Measurements from ENCODE around the gene CMSS1. TPM values are rescaled to one million over a fixed set of nuclear protein-coding genes. Genes with fewer than 3 reads are reported as not detected.

Gene CMSS1
- total RNA-seq, 1 experiment from 2014 or later, result 48.9 TPM

DNA sequence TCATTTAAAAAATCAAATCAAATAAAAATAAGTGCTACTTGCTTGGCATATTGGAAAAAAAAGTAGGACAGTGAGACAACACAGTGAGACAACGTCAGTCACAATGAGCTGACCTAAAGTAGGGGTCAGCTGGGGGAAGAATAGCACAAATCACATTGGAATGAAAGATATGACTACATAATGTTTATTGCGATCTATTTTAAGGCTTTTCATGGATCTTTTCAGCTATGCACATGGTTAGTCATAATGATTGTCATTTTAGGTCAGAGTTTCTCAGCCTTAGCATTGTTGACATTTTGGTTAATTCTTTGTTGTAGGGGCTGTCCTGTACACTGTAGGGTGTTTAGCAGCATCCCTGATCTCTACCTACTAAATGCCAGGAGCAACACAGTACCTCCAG is 44.5 kb downstream of the CMSS1 start:
- no peaks in the 10 kb centered on the region for H3K27me3 ChIP-seq
- peaks cover 78% of the 10 kb centered on the region for H3K36me3 ChIP-seq
- peak; percentile 54 for DNase-seq
- no peaks in the 10 kb centered on the region for H3K9me3 ChIP-seq
- no peak overlapping the region for H3K4me3 ChIP-seq

DNA sequence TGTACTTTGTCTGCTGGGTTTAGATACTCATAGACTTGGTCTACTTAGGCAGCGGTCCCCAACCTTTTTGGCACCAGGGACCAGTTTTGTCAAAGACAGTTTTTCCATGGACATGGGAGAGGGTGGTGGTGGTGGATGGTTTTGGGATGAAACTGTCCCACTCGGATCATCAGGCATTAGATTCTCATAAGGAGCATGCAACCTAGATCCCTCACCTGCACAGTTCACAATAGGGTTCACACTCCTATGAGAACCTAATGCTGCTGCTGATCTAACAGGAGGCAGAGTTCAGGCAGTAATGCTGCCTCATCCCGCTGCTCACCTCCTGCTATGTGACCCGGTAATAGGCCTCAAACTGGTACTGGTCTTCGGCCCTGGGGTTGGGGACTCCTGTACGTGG is 45.3 kb downstream of the CMSS1 start:
- Histone ChIP-seq H3K27me3 (no peaks in the 10 kb centered on the region), H3K4me3 (no peak overlapping the region), H3K36me3 (peaks cover 78% of the 10 kb centered on the region), H3K9me3 (no peaks in the 10 kb centered on the region)
- no peak for DNase-seq

DNA sequence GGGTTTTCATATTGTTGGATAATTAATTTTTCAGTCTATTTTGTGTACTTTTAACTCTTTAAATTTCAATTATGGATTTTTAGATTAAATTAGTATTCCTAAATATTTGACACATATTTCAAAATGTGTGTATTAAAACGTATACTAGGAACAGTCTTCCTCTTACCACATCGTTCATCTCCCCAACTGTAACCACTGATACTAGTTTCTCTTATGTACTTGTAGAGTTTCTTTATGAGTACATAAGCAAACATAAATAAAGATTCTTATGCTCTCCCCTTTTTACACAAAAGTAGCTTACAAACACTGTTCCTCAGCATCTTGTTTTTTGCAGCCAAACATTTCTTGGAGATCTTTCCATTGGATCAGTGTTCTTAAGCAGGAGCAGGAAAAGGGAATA is 45.9 kb downstream of the CMSS1 start:
- Histone ChIP-seq H3K9me3 (no peaks in the 10 kb centered on the region), H3K4me3 (no peak overlapping the region), H3K27me3 (no peaks in the 10 kb centered on the region), H3K36me3 (peaks cover 79% of the 10 kb centered on the region)
- no peak for DNase-seq

DNA sequence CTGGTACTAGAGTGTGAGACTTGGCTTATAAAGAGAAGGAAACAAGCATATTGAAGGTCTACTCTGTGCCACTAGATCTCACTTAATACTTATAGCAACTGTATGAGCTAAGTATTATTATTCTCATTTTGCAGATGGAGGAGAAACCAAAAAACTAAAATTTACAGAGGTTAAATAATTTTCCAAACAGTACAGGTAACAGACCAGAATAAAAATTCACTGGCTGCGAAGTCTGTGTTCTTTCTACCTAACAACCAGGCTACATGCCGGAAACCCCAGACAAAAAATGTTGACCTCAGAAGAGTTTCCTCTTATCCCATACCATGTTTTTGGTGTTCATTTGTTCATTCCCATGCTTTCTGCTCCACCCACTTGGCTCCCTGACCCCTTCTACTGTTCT is 46.6 kb downstream of the CMSS1 start:
- no peak for DNase-seq
- Histone ChIP-seq H3K4me3 (no peak overlapping the region), H3K36me3 (peaks cover 83% of the 10 kb centered on the region), H3K9me3 (no peaks in the 10 kb centered on the region), H3K27me3 (no peaks in the 10 kb centered on the region)

DNA sequence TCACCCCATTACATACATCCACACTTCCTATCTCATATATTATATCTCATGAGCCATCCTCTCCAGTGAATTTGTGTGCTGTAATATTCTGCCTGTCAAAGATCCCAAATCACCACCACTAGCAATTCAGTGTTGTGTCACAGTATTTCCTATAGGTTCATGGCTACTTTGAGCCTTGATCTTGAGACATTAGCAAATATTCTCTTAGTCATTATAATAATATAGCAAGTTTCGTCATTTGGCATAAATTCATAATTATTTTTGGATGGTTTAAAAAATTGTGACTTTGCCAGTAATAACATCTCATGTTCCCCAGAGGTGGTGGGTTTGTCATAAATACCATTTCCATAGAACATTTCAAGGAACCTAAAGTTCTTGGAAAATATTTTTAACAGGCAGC is 47.7 kb downstream of the CMSS1 start:
- Histone ChIP-seq H3K27me3 (no peaks in the 10 kb centered on the region), H3K9me3 (no peaks in the 10 kb centered on the region), H3K4me3 (no peak overlapping the region), H3K36me3 (peaks cover 84% of the 10 kb centered on the region)
- DNase-seq, result no peak

DNA sequence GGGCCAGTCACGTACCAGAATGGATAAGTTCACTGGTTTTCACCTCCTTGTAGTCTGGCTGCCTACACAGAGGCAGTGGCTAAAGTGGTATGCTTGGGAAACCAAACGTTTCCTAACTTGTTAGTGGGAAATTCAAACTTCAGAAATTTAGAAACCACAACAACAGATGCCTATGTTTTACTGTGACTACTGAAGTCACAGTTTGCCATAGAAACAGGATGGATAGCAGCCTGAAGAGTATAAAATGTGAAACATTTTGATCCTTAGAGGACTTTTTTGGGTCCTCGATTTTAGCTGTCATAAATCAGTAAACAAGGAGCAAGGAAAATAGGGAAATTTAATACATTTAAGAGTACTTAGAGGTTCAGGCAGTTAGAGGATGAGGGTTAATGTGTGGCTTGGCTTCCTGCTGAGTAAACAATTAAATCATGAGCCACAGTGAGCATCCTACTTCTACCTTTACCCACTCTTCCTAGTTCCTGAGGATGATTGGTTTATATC is 48.6 kb downstream of the CMSS1 start:
- H3K27me3 ChIP-seq, result no peaks in the 10 kb centered on the region
- H3K36me3 ChIP-seq, result peaks cover 84% of the 10 kb centered on the region
- no peaks in the 10 kb centered on the region for H3K9me3 ChIP-seq
- no peak for DNase-seq
- H3K4me3 ChIP-seq, result no peak overlapping the region

DNA sequence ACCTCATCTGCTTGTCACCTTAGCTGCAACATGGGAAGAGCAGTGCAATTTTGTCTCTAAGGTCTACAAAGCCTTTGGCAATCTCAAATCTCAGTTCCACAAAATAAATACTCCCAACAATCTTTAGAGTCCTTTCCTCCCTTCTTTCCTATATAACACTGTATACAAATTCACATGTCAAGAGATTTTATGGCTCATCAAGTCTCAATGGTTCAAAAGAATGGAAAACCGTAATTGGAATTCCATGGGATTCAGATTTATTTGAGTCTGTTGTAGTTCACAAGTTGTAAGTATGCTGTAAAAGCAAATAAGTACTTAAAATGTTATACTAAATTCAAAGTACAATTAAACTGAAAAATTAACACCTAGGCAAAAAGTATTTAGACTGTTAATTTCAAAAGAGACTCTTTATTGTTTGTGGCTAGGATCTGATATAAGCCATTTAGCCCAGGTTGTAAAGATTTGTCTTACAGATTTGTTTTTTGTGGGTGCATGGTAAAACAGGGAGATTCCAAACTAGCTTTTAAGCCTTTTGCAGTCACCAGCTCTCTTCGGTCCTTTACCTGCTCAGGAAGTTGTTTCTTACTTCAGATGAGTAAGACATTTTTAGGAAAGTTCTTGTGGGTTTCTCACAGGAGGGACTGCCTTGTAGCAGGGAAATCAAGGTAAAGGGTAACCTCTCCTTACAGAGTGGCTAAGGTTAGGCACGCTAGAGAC is 50.1 kb downstream of the CMSS1 start:
- Histone ChIP-seq H3K9me3 (no peaks in the 10 kb centered on the region), H3K36me3 (peaks cover 81% of the 10 kb centered on the region), H3K4me3 (no peak overlapping the region), H3K27me3 (no peaks in the 10 kb centered on the region)
- no peak for DNase-seq

DNA sequence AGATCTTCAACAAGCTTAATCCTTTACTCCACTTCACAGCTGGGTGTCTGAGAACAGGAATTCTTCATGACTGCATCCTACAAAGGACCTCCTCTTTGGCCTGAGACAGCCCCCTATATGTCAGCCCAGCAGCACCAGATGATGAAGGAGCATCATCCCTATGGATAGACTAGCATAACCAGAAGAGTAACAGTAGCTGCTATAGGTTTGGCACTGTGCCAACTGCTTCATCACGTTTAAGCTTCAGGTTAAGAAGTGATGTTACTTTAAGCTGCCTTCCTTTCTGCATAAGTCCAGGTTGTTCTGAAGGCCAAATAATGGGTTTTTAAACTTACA is 50.6 kb downstream of the CMSS1 start:
- Histone ChIP-seq H3K9me3 (no peaks in the 10 kb centered on the region), H3K4me3 (no peak overlapping the region), H3K36me3 (peaks cover 79% of the 10 kb centered on the region), H3K27me3 (no peaks in the 10 kb centered on the region)
- DNase-seq, result no peak

DNA sequence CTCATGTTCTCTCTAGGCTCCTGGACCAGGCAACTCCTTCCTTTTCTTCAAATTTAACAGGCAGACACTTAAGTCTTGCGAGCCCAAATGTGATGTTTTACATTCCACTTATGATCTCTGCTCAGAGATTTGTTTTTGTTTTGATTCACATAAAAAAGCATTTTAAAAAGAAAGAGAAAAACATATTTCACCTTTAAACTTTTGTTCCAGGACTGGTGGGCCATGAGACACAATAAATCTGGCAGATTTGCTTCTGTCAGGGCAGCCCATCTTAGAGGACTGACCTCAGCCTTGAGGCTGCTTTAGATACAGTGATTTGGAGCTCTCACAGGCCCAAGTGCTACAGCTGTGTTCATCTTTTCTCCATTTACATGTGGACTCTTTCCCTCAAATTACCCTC is 52.0 kb downstream of the CMSS1 start:
- Histone ChIP-seq H3K27me3 (no peaks in the 10 kb centered on the region), H3K36me3 (peaks cover 76% of the 10 kb centered on the region), H3K4me3 (no peak overlapping the region), H3K9me3 (no peaks in the 10 kb centered on the region)
- no peak for DNase-seq

DNA sequence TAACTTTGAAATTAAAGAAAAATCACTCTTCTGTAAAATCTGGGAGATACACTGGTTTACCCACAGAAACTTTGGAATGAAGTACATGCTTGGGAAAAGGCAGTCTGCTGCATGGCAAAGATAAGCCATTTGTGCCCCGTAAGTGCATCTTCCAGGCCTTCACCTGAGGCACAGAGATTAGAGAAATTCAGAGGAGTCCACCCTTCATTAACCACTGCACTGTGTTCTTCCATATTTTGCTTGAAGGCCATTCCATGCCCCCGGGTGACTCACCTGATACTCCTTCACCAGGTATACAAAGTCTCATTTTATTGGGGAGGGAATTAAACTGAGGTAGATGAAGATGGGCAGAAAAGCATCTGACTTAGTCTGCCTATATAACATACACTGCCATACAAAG is 53.0 kb downstream of the CMSS1 start:
- no peak for DNase-seq
- Histone ChIP-seq H3K9me3 (no peaks in the 10 kb centered on the region), H3K4me3 (no peak overlapping the region), H3K36me3 (peaks cover 67% of the 10 kb centered on the region), H3K27me3 (no peaks in the 10 kb centered on the region)

DNA sequence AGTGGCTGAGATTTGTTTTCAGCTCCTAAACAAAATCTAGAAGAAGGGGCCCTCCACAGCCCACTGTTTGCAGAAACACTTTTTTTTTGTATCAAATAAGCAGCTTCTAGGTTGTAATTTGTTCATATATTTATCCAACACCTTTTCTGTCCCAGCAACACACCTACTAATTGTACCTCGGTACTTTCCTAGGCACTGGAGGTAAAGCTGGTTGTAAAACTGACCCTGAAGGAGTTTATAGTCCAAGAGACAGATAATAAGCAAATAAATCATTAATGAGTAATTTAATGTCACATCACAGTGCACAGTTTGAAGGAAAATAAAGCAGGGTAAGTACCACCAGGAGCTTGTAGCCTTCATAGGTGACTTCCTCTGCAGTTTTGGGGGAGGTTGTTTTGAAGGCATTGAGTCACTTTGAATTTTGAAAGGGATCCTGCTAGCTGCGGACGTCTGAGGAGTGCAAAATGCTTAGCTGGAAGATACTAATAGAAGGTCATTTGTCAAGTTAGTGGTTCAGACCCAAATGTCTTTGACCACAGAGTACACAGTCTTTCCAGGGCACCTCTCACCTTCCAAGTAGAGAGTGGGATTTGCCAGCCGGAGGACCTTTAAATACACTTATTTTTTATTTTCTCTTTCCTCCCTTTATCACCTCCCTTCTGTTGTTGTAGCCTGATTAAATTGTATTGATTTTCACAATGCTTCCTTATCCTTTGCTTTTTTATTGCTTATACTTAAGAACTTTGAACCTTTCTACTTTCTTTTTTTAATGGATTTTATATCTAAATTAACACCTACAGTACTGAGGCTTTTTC is 53.8 kb downstream of the CMSS1 start:
- Histone ChIP-seq H3K9me3 (no peaks in the 10 kb centered on the region), H3K4me3 (no peak overlapping the region), H3K36me3 (peaks cover 61% of the 10 kb centered on the region), H3K27me3 (no peaks in the 10 kb centered on the region)
- DNase-seq, result no peak

DNA sequence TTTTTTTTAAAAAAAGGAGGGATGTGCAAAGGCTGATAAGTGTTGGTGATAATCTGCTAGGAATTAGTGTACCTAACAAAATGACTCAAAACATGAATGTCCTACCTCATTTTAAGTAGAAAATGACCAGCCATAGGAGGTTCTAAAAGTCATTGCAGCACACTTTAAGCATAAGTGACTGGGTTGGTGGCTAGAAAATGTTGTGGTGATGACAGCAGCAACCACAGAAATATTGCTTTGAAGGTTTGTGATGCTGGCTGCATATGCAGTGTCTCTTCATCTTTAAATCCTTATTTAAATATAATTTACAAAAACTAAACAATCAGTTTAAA is 55.2 kb downstream of the CMSS1 start:
- H3K4me3 ChIP-seq, result peak overlapping the region; percentile 67; the same call in 1 of the 2 replicates

DNA sequence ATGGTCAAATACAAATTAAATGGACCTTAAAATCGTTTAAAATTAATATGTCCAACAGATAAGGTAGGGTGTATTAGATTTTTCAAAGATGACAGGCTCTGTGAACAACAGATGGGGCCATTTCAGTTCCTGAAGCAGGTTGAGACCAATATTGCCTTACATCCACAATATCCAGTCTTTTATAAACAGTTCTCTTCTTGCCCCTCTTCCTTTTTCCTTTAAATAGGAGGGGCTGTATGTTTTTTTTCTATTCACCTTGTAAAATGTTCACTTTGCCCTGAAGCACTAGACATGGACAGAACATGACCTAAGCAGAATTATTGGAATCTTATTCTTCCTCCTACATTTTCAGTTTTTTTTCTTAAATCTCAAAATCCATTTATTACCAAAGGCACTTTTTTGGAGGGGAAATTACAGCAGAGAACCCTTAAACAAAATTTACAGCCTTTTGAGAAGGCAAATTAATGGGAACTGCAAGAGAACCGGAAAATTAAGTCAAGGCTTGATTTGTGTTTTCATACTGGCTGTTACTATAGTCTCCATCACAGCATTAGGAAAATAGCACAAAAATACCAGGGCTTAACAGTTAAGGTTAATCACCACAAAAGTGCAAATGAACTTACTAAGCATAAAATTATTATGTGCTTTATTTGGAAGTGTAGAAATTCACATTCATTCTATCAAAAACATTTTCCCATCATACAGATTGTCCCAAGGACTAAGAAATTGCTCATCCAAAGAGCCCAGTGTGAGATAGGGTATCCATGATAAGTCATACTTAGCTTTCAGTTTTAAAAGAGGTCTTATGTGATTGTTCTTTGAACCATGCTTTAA is 55.8 kb downstream of the CMSS1 start:
- Histone ChIP-seq H3K27me3 (no peaks in the 10 kb centered on the region), H3K36me3 (peaks cover 41% of the 10 kb centered on the region), H3K4me3 (peak overlapping the region; percentile 67), H3K9me3 (no peaks in the 10 kb centered on the region)
- no peak for DNase-seq

More for the DNA sequence above, 55.2 kb downstream of the CMSS1 start:
- Histone ChIP-seq H3K9me3 (no peaks in the 10 kb centered on the region), H3K36me3 (peaks cover 47% of the 10 kb centered on the region), H3K27me3 (no peaks in the 10 kb centered on the region)
- DNase-seq, result no peak

DNA sequence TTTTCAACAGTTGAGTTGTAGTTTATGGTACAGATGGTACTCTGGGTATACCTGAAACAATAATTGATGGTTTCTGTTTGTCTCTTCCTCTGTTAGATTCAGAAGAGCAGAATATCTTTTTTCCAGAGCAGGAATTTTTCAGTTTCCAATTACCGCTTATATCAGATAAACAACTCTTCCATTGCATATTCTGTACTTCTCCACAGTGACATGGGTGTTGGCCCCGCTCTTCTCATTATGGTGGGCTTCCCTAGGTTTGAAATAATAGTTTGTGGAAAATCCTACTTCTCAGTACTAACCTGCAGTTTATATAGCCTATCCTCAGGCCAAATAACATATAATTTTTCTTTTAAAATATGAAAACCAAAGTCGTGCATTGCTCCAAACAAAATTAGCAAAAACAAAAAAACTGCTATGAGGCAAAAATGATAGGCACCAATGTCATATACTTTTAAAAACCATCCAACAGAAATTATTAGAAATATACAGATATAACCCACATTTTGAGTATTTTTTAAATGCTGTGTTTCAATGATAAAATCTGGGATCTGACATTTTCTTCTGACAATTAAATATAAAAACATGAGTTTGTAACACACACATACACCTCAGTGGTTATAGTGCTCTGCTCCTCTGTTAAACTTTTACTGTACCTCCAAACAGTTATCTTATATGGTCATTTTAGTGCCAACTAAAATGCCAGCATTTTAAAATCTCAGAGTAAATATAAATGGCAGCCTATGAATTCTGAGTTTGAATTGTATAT is 56.8 kb downstream of the CMSS1 start:
- Histone ChIP-seq H3K36me3 (peaks cover 34% of the 10 kb centered on the region), H3K27me3 (no peaks in the 10 kb centered on the region), H3K4me3 (peak overlapping the region; percentile 67), H3K9me3 (no peaks in the 10 kb centered on the region)
- no peak for DNase-seq

DNA sequence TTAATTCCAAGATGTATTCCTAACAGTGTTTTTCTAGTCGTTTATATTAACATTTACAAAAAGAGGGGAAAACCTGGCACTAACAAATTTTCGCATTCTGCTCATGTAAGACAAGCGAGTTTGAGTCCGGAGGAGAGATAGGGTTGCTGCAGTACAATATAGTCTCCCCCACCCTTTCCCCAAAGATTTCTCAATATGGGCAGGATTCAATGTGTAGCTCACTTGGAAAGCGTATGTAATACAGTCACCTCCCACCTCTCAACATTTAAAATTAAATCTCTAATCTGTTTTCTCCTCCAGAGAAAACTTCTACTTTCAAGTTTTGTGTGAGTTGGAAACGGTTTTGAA is 57.9 kb downstream of the CMSS1 start:
- Histone ChIP-seq H3K27me3 (no peaks in the 10 kb centered on the region), H3K36me3 (peaks cover 28% of the 10 kb centered on the region), H3K9me3 (no peaks in the 10 kb centered on the region), H3K4me3 (peak overlapping the region; percentile 67)
- no peak for DNase-seq

DNA sequence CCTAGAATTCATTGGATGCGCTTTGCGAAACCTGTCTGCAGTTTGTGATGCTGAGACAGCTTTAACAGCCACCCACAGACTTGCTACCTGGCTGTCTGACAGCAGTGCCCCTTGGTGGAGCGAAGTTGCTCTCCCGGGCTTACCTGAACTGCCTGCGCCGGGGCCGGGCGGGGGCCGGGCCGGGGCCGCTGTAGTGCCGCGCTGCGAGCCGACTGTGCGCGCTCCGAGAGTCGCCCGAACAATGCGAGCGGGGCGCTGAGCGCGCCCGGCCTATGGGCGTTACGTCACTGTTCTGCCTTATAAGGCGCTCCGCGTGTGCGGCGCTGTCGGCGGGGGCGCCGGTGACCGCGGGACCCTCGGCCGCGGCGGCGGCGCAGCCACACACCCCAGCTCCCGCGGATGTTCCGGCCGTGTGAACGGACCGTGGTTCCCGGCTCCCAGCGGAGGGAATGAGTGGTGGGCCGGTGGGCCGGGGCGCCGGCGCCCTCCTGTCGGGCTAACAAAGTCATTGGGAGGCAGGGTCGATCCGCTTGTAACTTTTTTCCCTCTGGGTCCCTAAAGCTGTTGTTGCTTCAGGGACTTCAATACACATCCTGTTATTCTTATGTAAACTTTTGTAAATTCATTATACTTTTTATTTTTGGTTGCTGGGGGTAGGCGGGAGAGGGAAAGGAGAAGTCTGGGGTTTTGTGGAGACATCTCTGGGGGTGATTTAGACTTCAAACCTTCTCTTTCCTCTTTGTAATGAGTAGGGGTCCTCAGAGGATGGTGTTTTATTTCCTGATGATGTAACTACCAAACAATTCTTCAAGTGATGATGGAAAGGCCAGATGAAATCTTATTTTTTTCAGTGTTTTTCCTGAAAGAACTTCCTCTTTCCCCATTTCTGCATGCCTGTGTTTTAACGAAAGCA is 58.5 kb downstream of the CMSS1 start:
- DNase-seq, result peak; percentile 82
- Histone ChIP-seq H3K36me3 (peaks cover 21% of the 10 kb centered on the region), H3K27me3 (no peaks in the 10 kb centered on the region), H3K9me3 (no peaks in the 10 kb centered on the region), H3K4me3 (peak overlapping the region; percentile 67)

Measured in MG63 (cell line).